ENCODE results near the gene MIEF1.
"Not testable (repeated sequence)": the region's sequence is repeated elsewhere in the genome, so short reads cannot be mapped to it uniquely, and the experiment has no call there.

The MIEF1 gene

DNA sequence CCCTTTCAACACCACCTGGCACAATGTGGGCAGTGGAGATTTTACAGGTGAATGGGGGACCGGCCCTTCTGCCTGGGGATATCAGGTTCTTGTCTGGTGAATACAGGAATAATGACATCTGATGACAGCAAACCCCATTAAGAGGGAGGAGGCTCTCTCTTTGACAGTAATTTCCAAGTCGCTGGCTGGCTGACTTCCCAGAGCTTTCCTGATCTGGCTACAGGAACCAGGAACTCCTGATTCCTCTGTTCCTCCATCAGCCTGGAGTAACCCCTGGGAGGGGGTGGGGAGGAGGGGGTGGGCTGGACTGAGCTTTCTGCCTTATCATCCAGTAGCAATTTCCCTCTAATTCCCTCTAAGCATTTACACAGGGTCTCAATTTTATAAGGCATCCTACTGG is 3.7 kb upstream of the MIEF1 start:
- no peaks in the 10 kb centered on the region for H3K36me3 ChIP-seq (ENCODE audit: control insufficient read depth in 2 of 2, insufficient read depth in 2 of 2, low read length in 2 of 2)
- H3K4me1 ChIP-seq (ENCODE audit: control insufficient read depth in 2 of 2, insufficient read depth in 2 of 2, low read length in 2 of 2) = peaks cover 11 to 16% of the 10 kb centered on the region in 2 donors
- H3K27ac ChIP-seq (ENCODE audit: low read depth in 2 of 2, low read length in 2 of 2) = no peak overlapping the region
- H3K9ac ChIP-seq (ENCODE audit: low read depth in 1 of 2, low read length in 2 of 2) = no peak overlapping the region
- H3K4me3 ChIP-seq (ENCODE audit: low read length in 2 of 2) = no peak overlapping the region
- no peaks in the 10 kb centered on the region for H3K9me3 ChIP-seq (ENCODE audit: control insufficient read depth in 2 of 2, low read length in 2 of 2)
- no peaks in the 10 kb centered on the region for H3K27me3 ChIP-seq (ENCODE audit: control insufficient read depth in 2 of 2, insufficient read depth in 2 of 2, low read length in 2 of 2)

DNA sequence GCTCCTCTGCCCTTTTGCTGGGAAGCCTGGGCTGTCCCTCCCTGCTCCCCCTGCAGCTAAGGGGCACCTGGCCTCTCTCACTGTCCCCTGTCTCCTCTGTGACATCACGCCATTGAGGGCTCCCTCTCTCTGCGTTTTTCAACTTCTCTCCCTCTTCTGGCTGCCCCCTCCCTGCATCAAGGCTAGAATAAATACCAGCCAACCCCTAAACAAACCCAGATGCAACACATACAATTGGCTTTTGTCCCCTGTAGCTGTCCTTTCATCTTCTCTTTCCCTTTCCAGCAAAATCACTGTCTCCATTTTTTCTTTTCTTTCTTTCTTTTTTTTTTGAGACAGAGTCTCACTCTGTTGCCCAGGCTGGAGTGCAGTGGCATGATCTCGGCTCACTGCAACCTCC is 3.3 kb upstream of the MIEF1 start:
- no peaks in the 10 kb centered on the region for H3K27me3 ChIP-seq (ENCODE audit: control insufficient read depth in 2 of 2, insufficient read depth in 2 of 2, low read length in 2 of 2)
- no peak overlapping the region for H3K4me3 ChIP-seq (ENCODE audit: low read length in 2 of 2)
- no peaks in the 10 kb centered on the region for H3K9me3 ChIP-seq (ENCODE audit: control insufficient read depth in 2 of 2, low read length in 2 of 2)
- no peak overlapping the region for H3K9ac ChIP-seq (ENCODE audit: low read depth in 1 of 2, low read length in 2 of 2)
- H3K27ac ChIP-seq (ENCODE audit: low read depth in 2 of 2, low read length in 2 of 2) = no peak overlapping the region
- no peaks in the 10 kb centered on the region for H3K36me3 ChIP-seq (ENCODE audit: control insufficient read depth in 2 of 2, insufficient read depth in 2 of 2, low read length in 2 of 2)
- peaks cover 15 to 20% of the 10 kb centered on the region in 2 donors for H3K4me1 ChIP-seq (ENCODE audit: control insufficient read depth in 2 of 2, insufficient read depth in 2 of 2, low read length in 2 of 2)

DNA sequence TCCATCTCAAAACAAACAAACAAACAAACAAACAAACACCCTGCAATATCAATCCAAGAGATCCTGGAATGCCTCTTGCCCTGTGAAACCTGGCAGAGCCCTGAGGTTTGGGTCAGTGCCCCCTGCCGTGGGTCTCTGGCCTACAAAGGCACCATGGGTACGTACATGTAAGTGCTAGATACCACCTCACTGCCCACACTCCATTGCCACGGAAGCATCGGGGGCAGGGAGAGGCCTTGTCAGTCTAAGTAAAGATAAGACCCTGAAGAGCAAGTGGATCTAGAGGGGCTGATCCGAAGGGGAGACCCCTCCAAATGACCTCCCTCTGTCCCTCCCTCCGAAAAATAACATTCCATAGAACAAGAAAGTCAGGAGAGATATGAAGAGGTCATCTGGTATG is 2.0 kb upstream of the MIEF1 start:
- no peak overlapping the region for H3K4me3 ChIP-seq (ENCODE audit: low read length in 2 of 2)
- H3K27me3 ChIP-seq (ENCODE audit: control insufficient read depth in 2 of 2, insufficient read depth in 2 of 2, low read length in 2 of 2) = no peaks in the 10 kb centered on the region
- peaks cover 9 to 11% of the 10 kb centered on the region in 2 donors for H3K36me3 ChIP-seq (ENCODE audit: control insufficient read depth in 2 of 2, insufficient read depth in 2 of 2, low read length in 2 of 2)
- H3K27ac ChIP-seq (ENCODE audit: low read depth in 2 of 2, low read length in 2 of 2) = no peak overlapping the region
- peaks cover 16 to 20% of the 10 kb centered on the region in 2 donors for H3K4me1 ChIP-seq (ENCODE audit: control insufficient read depth in 2 of 2, insufficient read depth in 2 of 2, low read length in 2 of 2)
- H3K9ac ChIP-seq (ENCODE audit: low read depth in 1 of 2, low read length in 2 of 2) = no peak overlapping the region
- no peaks in the 10 kb centered on the region for H3K9me3 ChIP-seq (ENCODE audit: control insufficient read depth in 2 of 2, low read length in 2 of 2)

DNA sequence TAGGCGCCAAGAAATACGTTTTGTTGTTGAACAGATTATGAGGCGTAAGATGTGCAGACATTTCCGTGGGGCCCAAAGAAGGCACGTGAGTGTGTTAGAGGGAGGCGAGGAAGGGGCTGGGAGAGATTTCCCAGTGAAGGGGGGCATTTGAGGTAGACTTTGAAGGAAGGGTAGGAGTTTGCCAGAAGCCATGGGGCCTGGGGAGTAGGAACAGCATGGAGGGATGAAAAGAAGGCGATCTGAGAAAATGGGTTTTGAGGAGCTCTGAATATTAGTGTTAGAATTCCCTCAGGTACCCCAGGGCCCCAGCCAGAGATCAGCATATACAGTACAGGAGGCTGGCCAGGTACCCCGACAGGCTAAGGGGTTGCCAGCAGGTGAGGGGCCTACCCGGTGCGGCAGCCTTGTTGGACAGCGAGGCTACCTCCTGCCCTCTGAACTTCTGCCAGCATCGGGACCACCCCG is 414 bp upstream of the MIEF1 start:
- Histone ChIP-seq H3K9me3 (ENCODE audit: control insufficient read depth in 2 of 2, low read length in 2 of 2) (no peaks in the 10 kb centered on the region), H3K9ac (ENCODE audit: low read depth in 1 of 2, low read length in 2 of 2) (peak overlapping the region; percentile 68 to 77), H3K4me1 (ENCODE audit: control insufficient read depth in 2 of 2, insufficient read depth in 2 of 2, low read length in 2 of 2) (peaks cover 16 to 18% of the 10 kb centered on the region in 2 donors), H3K27ac (ENCODE audit: low read depth in 2 of 2, low read length in 2 of 2) (peak overlapping the region; percentile 72 to 76), H3K27me3 (ENCODE audit: control insufficient read depth in 2 of 2, insufficient read depth in 2 of 2, low read length in 2 of 2) (no peaks in the 10 kb centered on the region), H3K36me3 (ENCODE audit: control insufficient read depth in 2 of 2, insufficient read depth in 2 of 2, low read length in 2 of 2) (peaks cover 25 to 26% of the 10 kb centered on the region in 2 donors), H3K4me3 (ENCODE audit: low read length in 2 of 2) (peak overlapping the region; percentile 87 to 90)

DNA sequence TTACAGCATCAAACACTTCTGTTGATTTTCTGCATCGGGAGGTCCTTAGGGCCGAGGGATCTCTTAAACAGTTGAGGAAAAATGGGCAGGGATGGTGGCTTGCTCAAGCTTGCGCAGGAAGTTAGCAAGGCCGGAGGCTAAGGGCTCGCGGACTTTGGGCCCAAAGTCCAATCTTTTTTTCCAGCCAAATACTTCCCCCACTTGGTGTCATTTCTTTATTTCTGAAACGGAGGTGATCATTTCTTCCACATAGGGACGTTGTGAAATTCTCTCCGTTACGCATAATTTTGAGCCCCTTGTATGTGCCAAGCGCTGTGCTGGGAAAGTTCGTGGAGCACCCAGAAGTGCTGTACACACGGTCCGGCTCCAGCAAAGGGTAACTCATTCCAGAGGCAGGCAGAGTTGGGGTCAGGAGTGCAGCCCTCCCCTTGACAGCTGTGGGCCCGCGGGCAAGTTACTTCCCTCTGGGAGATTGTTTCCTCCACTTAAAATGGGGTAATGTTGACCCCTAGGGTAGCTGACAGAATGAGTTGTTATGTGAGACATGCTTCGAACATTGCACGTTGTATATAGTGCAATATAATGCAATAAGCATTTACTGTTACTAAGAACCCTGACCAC is 809 bp downstream of the MIEF1 start:
- Histone ChIP-seq H3K9me3 (ENCODE audit: control insufficient read depth in 2 of 2, low read length in 2 of 2) (no peaks in the 10 kb centered on the region), H3K4me3 (ENCODE audit: low read length in 2 of 2) (peak overlapping the region; percentile 87 to 90), H3K4me1 (ENCODE audit: control insufficient read depth in 2 of 2, insufficient read depth in 2 of 2, low read length in 2 of 2) (peaks cover 16 to 18% of the 10 kb centered on the region in 2 donors), H3K27ac (ENCODE audit: low read depth in 2 of 2, low read length in 2 of 2) (peak overlapping the region; percentile 67 to 77), H3K36me3 (ENCODE audit: control insufficient read depth in 2 of 2, insufficient read depth in 2 of 2, low read length in 2 of 2) (peaks cover 29 to 34% of the 10 kb centered on the region in 2 donors), H3K9ac (ENCODE audit: low read depth in 1 of 2, low read length in 2 of 2) (peak overlapping the region; percentile 77 to 80), H3K27me3 (ENCODE audit: control insufficient read depth in 2 of 2, insufficient read depth in 2 of 2, low read length in 2 of 2) (no peaks in the 10 kb centered on the region)

DNA sequence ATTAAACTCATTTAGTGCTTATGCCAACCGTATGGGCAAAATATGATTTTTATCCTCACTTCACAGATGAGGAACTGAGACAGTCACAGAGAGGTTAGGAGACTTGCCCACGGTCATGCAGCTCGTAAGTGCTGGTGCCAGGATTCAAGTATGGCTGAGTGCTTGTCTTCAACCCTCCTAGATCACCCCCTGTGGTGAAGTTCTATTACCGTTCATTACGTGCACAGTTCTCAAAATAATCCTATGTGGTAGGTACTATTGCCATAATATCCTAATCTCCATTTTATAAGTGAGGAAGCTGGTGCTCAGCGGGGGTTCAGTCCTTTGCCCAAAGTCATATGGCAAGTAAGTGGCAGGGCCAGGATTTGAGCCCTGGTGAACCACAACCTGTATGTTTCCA is 1.5 kb downstream of the MIEF1 start:
- H3K27me3 ChIP-seq (ENCODE audit: control insufficient read depth in 2 of 2, insufficient read depth in 2 of 2, low read length in 2 of 2) = no peaks in the 10 kb centered on the region
- H3K9me3 ChIP-seq (ENCODE audit: control insufficient read depth in 2 of 2, low read length in 2 of 2) = no peaks in the 10 kb centered on the region
- H3K4me3 ChIP-seq (ENCODE audit: low read length in 2 of 2) = peak overlapping the region; percentile 87 to 90
- H3K36me3 ChIP-seq (ENCODE audit: control insufficient read depth in 2 of 2, insufficient read depth in 2 of 2, low read length in 2 of 2) = peaks cover 34 to 41% of the 10 kb centered on the region in 2 donors
- H3K4me1 ChIP-seq (ENCODE audit: control insufficient read depth in 2 of 2, insufficient read depth in 2 of 2, low read length in 2 of 2) = peaks cover 16 to 18% of the 10 kb centered on the region in 2 donors
- H3K9ac ChIP-seq (ENCODE audit: low read depth in 1 of 2, low read length in 2 of 2) = peak overlapping the region in 1 of 2 donors; percentile 77
- no peak overlapping the region for H3K27ac ChIP-seq (ENCODE audit: low read depth in 2 of 2, low read length in 2 of 2)

DNA sequence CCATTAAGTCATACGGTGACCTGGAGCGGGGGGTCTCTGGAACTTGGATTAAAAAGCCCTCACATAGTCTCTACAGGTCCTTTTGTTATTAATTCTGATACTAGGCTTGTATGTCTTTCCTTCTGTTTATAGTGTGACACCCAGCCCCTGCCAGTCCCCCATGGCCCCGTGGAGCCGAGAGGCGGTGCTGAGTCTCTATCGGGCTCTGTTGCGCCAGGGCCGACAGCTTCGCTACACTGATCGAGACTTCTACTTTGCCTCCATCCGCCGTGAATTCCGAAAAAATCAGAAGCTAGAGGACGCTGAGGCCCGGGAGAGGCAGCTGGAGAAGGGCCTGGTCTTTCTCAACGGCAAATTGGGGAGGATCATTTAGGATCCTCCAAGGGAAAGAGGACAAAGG is 2.0 kb downstream of the MIEF1 start:
- no peaks in the 10 kb centered on the region for H3K9me3 ChIP-seq (ENCODE audit: control insufficient read depth in 2 of 2, low read length in 2 of 2)
- no peak overlapping the region for H3K4me3 ChIP-seq (ENCODE audit: low read length in 2 of 2)
- H3K4me1 ChIP-seq (ENCODE audit: control insufficient read depth in 2 of 2, insufficient read depth in 2 of 2, low read length in 2 of 2) = peaks cover 16 to 18% of the 10 kb centered on the region in 2 donors
- peaks cover 34 to 44% of the 10 kb centered on the region in 2 donors for H3K36me3 ChIP-seq (ENCODE audit: control insufficient read depth in 2 of 2, insufficient read depth in 2 of 2, low read length in 2 of 2)
- no peaks in the 10 kb centered on the region for H3K27me3 ChIP-seq (ENCODE audit: control insufficient read depth in 2 of 2, insufficient read depth in 2 of 2, low read length in 2 of 2)
- H3K27ac ChIP-seq (ENCODE audit: low read depth in 2 of 2, low read length in 2 of 2) = no peak overlapping the region
- no peak overlapping the region for H3K9ac ChIP-seq (ENCODE audit: low read depth in 1 of 2, low read length in 2 of 2)

DNA sequence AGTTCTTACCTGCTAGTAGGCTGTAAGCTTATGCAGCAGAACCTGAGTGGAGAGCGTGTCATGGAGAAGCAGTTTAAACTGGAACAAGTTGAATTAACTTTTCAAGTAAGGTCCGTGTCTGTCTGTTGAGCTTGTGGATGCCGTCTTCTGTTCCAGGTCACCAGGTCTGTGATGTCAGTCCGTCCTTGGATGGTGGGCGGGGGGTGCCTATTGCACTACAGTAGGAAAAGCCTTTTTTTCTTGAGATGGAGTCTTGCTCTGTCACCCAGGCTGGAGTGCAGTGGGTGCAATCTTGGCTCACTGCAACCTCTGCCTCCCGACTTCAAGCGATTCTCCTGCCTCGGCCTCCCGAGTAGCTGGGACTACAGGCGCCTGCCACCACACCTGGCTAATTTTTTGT is 4.9 kb downstream of the MIEF1 start:
- not testable (repeated sequence) for H3K9ac ChIP-seq (ENCODE audit: low read depth in 1 of 2, low read length in 2 of 2); H3K27ac ChIP-seq (ENCODE audit: low read depth in 2 of 2, low read length in 2 of 2); H3K9me3 ChIP-seq (ENCODE audit: control insufficient read depth in 2 of 2, low read length in 2 of 2); H3K27me3 ChIP-seq (ENCODE audit: control insufficient read depth in 2 of 2, insufficient read depth in 2 of 2, low read length in 2 of 2); H3K4me3 ChIP-seq (ENCODE audit: low read length in 2 of 2)
- Histone ChIP-seq H3K36me3 (ENCODE audit: control insufficient read depth in 2 of 2, insufficient read depth in 2 of 2, low read length in 2 of 2) (peaks cover 56 to 70% of the 10 kb centered on the region in 2 donors), H3K4me1 (ENCODE audit: control insufficient read depth in 2 of 2, insufficient read depth in 2 of 2, low read length in 2 of 2) (peaks cover 10 to 11% of the 10 kb centered on the region in 2 donors)

DNA sequence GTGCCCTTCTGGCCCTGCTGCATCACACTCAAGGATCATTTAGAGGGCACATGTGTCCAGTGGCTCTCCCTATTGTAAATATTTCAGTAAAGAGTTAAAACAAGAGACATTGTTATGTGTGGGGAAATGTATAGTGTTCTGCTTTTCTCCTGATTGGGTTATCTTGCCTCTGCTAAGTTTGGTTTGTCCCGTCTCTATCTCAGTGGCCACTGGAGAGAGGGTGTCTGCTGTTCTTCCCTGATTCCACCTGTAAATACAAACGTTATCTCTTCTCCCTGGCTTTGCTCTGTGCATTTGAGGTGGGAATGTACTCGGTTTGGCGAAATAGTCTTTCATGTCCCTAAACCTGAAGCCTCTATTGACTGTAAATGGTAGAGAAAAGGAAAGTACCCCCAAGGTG is 6.3 kb downstream of the MIEF1 start:
- Histone ChIP-seq H3K9ac (ENCODE audit: low read depth in 1 of 2, low read length in 2 of 2) (no peak overlapping the region), H3K36me3 (ENCODE audit: control insufficient read depth in 2 of 2, insufficient read depth in 2 of 2, low read length in 2 of 2) (peaks cover 65 to 83% of the 10 kb centered on the region in 2 donors), H3K27me3 (ENCODE audit: control insufficient read depth in 2 of 2, insufficient read depth in 2 of 2, low read length in 2 of 2) (no peaks in the 10 kb centered on the region), H3K27ac (ENCODE audit: low read depth in 2 of 2, low read length in 2 of 2) (no peak overlapping the region), H3K4me1 (ENCODE audit: control insufficient read depth in 2 of 2, insufficient read depth in 2 of 2, low read length in 2 of 2) (peaks cover 5% of the 10 kb centered on the region in 2 donors), H3K9me3 (ENCODE audit: control insufficient read depth in 2 of 2, low read length in 2 of 2) (no peaks in the 10 kb centered on the region), H3K4me3 (ENCODE audit: low read length in 2 of 2) (no peak overlapping the region)

DNA sequence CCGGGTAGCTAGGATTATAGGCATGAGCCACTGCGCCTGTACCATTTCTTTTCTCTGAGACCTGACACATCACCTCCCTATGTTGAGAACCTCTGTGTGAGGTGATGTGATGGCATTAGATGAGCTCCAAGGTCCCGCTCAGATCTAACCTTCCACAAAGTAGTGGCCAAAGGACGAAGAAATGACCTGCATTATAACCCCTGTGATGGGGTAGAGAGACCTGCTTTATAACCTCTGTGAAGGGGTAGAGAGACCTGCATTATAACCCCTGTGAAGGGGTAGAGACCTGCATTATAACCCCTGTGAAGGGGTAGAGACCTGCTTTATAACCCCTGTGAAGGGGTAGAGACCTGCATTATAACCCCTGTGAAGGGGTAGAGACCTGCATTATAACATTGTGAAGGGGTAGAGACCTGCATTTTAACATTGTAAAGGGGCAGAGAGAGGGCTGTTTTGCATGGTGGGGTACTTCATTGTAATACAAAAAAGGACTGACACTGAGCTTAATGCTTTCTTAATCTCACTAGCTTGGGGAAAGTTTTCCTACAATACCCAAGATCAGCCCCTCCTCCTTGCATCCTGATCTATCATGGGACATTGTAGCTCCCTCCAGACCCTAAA is 8.5 kb downstream of the MIEF1 start:
- Histone ChIP-seq H3K9ac (ENCODE audit: low read depth in 1 of 2, low read length in 2 of 2) (no peak overlapping the region), H3K4me1 (ENCODE audit: control insufficient read depth in 2 of 2, insufficient read depth in 2 of 2, low read length in 2 of 2) (no peaks in the 10 kb centered on the region), H3K36me3 (ENCODE audit: control insufficient read depth in 2 of 2, insufficient read depth in 2 of 2, low read length in 2 of 2) (peaks cover 73 to 88% of the 10 kb centered on the region in 2 donors), H3K27ac (ENCODE audit: low read depth in 2 of 2, low read length in 2 of 2) (no peak overlapping the region), H3K9me3 (ENCODE audit: control insufficient read depth in 2 of 2, low read length in 2 of 2) (no peaks in the 10 kb centered on the region), H3K4me3 (ENCODE audit: low read length in 2 of 2) (no peak overlapping the region), H3K27me3 (ENCODE audit: control insufficient read depth in 2 of 2, insufficient read depth in 2 of 2, low read length in 2 of 2) (no peaks in the 10 kb centered on the region)

Data from mucosa of rectum (tissue), 2 donors.